Measurements from ENCODE around the gene SHH. TPM values are rescaled to one million over a fixed set of nuclear protein-coding genes. Genes with fewer than 3 reads are reported as not detected.
A peak's percentile ranks its signal among the peaks of the same experiment; 100 is the strongest.

The SHH gene
- total RNA-seq, 1 experiment from 2014 or later, result 22.9 TPM

DNA sequence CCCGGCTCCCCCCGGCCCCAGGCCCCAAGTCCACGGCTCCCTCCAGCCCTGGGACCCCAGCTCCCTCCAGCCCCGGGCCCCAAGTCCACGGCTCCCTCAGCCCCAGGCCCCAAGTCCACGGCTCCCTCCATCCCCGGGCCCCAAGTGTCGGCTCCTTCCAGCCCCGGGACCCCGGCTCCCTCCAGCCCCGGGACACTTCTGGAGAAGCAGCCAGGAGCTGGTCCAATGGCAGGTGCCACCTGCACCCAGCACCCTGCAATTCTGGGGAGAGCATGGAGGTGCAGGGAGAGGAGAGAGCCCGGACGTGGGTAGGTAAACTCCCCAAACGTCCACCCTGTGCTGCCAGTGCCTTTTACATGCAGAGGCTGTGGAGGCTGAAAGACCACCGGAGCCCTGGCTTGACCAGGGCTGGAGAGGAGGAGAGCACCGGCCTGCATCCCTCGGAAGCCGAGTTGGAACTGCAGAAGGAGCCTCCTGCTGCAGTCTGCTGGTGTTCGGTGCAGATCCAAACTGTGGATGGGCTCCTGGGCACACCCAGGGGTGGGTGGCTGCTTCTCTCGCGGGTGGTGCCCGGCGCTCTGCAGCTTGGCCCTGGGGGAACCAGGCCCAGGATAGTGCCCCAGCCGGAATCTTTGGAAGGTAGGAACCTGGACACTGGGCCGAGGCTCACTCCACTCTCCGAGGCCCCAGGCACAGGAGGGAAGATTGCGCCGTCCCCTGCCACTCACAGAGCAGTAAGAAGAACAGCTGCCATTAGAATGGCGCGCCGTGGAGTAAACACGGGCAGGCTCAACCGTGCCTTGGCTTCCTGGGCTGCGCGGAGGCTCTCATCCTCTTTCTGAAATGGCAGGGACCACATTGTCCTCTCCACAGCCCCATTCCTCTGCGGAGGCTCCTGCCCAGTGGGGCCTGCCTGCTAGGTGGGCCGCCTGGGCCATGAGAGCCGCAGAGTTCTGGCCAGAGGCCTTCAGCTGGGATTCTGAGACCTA is 14.7 kb downstream of the SHH start:
- Histone ChIP-seq H3K4me1 (ENCODE audit: control insufficient read depth, insufficient read depth, low read length) (no peaks in the 10 kb centered on the region; the same call in 1 of the 2 replicates), H3K27me3 (ENCODE audit: control insufficient read depth, insufficient read depth, low read length) (no peaks in the 10 kb centered on the region), H3K4me3 (ENCODE audit: low read depth in 2 of 2, low read length in 2 of 2) (no peak overlapping the region), H3K27ac (ENCODE audit: low read length) (no peak overlapping the region), H3K9me3 (ENCODE audit: control insufficient read depth, insufficient read depth, low read depth, low read length) (no peaks in the 10 kb centered on the region), H3K36me3 (ENCODE audit: control insufficient read depth, insufficient read depth, low read length) (no peaks in the 10 kb centered on the region)
- intact Hi-C loops (cut with micrococcal nuclease; ENCODE audit: unreplicated experiment), result loop anchor here (5.0 kb wide), 3 partner anchors 675 to 1030 kb away; no protein-coding TSS in a partner anchor
- POLR2A ChIA-PET, result no interaction called here
- no TSS peak for BruUV-seq (replicated peaks)
- CTCF ChIA-PET, result interaction anchor here (0.7 kb wide), 1 partner anchor 1475 kb away, joined by 4 read pairs; no protein-coding TSS in a partner anchor
- in situ Hi-C loops (cut with HindIII; ENCODE audit: low pct_unique_long_range_greater_than_20kb, low sequenced_read_pairs), result no loop called here
- ATAC-seq, result peak; percentile 52
- no peak for DNase-seq (ENCODE audit: low read depth, low spot score)
- TF ChIP-seq, protein P1, sequence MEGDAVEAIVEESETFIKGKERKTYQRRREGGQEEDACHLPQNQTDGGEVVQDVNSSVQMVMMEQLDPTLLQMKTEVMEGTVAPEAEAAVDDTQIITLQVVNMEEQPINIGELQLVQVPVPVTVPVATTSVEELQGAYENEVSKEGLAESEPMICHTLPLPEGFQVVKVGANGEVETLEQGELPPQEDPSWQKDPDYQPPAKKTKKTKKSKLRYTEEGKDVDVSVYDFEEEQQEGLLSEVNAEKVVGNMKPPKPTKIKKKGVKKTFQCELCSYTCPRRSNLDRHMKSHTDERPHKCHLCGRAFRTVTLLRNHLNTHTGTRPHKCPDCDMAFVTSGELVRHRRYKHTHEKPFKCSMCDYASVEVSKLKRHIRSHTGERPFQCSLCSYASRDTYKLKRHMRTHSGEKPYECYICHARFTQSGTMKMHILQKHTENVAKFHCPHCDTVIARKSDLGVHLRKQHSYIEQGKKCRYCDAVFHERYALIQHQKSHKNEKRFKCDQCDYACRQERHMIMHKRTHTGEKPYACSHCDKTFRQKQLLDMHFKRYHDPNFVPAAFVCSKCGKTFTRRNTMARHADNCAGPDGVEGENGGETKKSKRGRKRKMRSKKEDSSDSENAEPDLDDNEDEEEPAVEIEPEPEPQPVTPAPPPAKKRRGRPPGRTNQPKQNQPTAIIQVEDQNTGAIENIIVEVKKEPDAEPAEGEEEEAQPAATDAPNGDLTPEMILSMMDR (IDR thresholded peaks at IDR 0.05), result no peak; the same call in none of the 2 replicates
- no peak for TF ChIP-seq SIN3A (IDR thresholded peaks at IDR 0.05; ENCODE audit: borderline replicate concordance, insufficient read depth, low read depth, low read length)
- no peak for TF ChIP-seq TCF7L2 (IDR thresholded peaks at IDR 0.05; ENCODE audit: low read depth, low read length)
- TF ChIP-seq POLR2AphosphoS5 (IDR thresholded peaks at IDR 0.05; ENCODE audit: low read depth, low read length), result no peak
- TF ChIP-seq, protein P2, sequence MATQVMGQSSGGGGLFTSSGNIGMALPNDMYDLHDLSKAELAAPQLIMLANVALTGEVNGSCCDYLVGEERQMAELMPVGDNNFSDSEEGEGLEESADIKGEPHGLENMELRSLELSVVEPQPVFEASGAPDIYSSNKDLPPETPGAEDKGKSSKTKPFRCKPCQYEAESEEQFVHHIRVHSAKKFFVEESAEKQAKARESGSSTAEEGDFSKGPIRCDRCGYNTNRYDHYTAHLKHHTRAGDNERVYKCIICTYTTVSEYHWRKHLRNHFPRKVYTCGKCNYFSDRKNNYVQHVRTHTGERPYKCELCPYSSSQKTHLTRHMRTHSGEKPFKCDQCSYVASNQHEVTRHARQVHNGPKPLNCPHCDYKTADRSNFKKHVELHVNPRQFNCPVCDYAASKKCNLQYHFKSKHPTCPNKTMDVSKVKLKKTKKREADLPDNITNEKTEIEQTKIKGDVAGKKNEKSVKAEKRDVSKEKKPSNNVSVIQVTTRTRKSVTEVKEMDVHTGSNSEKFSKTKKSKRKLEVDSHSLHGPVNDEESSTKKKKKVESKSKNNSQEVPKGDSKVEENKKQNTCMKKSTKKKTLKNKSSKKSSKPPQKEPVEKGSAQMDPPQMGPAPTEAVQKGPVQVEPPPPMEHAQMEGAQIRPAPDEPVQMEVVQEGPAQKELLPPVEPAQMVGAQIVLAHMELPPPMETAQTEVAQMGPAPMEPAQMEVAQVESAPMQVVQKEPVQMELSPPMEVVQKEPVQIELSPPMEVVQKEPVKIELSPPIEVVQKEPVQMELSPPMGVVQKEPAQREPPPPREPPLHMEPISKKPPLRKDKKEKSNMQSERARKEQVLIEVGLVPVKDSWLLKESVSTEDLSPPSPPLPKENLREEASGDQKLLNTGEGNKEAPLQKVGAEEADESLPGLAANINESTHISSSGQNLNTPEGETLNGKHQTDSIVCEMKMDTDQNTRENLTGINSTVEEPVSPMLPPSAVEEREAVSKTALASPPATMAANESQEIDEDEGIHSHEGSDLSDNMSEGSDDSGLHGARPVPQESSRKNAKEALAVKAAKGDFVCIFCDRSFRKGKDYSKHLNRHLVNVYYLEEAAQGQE (IDR thresholded peaks at IDR 0.05; ENCODE audit: insufficient read depth in 1 of 2, low read depth in 2 of 2, low read length in 1 of 2), result no peak

DNA sequence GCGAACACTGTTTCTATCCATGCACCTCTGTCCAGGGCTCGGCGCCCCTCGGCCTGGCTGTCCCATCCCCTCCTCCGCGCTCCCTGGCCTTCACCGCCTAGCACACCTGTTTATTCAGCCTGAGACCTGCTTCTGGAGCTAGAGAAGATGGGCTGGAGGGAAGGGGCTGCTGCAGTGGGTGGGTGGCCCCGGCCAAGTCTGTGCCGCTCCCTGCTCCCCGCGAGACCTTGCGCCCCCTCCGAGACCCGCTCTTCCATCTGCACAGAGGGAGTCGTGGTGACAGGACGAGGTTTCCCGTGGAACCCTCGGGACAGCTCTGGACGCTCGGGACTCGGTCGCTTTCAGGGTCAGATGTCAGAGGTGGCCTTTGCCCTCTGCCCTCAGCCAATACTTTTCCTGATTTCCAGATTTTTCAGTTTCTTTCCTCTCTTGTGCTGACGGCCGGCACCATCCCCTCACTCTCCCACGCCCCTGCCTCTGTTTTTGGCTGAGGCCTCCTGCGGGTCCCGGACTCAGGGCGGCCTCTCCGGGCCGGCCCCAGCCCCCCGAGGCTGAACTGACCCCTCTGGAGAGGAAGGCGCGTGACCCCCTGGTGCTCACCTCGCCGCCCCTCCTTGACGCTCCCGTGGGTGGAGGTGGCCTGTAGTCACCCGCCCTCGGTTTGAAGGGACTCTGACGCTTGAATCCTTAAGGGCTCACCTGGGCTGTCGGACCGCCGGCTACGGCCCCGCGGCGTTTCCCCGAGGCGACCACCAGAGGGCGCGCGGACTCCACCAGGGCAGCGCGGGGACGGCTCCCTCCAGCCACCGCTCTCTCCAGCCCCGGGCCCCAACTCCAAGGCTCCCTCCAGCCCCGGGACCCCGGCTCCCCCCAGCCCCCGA is 15.6 kb downstream of the SHH start:
- DNase-seq (ENCODE audit: low read depth, low spot score), result no peak
- TF ChIP-seq, protein P2 (IDR thresholded peaks at IDR 0.05; ENCODE audit: insufficient read depth in 1 of 2, low read depth in 2 of 2, low read length in 1 of 2), result no peak
- TF ChIP-seq, protein P1 (IDR thresholded peaks at IDR 0.05), result peak; percentile 96

More for the DNA sequence above, 15.6 kb downstream of the SHH start:
- no peaks in the 10 kb centered on the region for H3K27me3 ChIP-seq (ENCODE audit: control insufficient read depth, insufficient read depth, low read length)
- ATAC-seq, result peak; percentile 88
- H3K36me3 ChIP-seq (ENCODE audit: control insufficient read depth, insufficient read depth, low read length), result no peaks in the 10 kb centered on the region
- intact Hi-C loops (cut with micrococcal nuclease; ENCODE audit: unreplicated experiment), result loop anchor here (5.0 kb wide), 3 partner anchors 676 to 1031 kb away; no protein-coding TSS in a partner anchor
- H3K9me3 ChIP-seq (ENCODE audit: control insufficient read depth, insufficient read depth, low read depth, low read length), result no peaks in the 10 kb centered on the region
- in situ Hi-C loops (cut with HindIII; ENCODE audit: low pct_unique_long_range_greater_than_20kb, low sequenced_read_pairs), result no loop called here
- ChIA-PET CTCF (no interaction called here), POLR2A (no interaction called here)
- no peaks in the 10 kb centered on the region; the same call in 1 of the 2 replicates for H3K4me1 ChIP-seq (ENCODE audit: control insufficient read depth, insufficient read depth, low read length)
- BruUV-seq (replicated peaks), result no TSS peak
- no peak overlapping the region for H3K27ac ChIP-seq (ENCODE audit: low read length)
- peak overlapping the region in 1 of 2 experiments; percentile 27; a peak in 1 of 4 replicates for H3K4me3 ChIP-seq (ENCODE audit: low read depth in 2 of 2, low read length in 2 of 2)

All from Panc1 (cell line).